ENCODE results near the gene FASTK. TPM values are rescaled to one million over a fixed set of nuclear protein-coding genes. Genes with fewer than 3 reads are reported as not detected.

Gene FASTK
- total and polyA plus RNA-seq, 7 donors = 87.1 to 194 (median 126) TPM

GRCh38 chr7:151119902-151120301 is 39.3 kb upstream of the FASTK start:
- intact Hi-C loops (cut with DNase I) = loop anchor here (5.0 kb wide), 3 partner anchors 122 to 182 kb away; no protein-coding TSS in a partner anchor
- Histone ChIP-seq H3K27me3 (ENCODE audit: insufficient read depth in 3 of 3, low read length in 2 of 3) (no peaks in the 10 kb centered on the region), H3K27ac (no peak overlapping the region), H3K36me3 (ENCODE audit: insufficient read depth in 1 of 2, low read depth in 1 of 2) (peaks cover 0 to 62% of the 10 kb centered on the region in 2 donors), H3K4me3 (no peak overlapping the region), H3K9me3 (no peaks in the 10 kb centered on the region), H3K4me1 (peaks cover 7% of the 10 kb centered on the region)
- 92 to 97% (median 93%) methylated on average over 24 to 27 of the region's 27 CpGs for WGBS, 3 donors
- ATAC-seq = no peak
- TF ChIP-seq CTCF (IDR thresholded peaks at IDR 0.05) = no peak
- DNase-seq = no peak

DNA sequence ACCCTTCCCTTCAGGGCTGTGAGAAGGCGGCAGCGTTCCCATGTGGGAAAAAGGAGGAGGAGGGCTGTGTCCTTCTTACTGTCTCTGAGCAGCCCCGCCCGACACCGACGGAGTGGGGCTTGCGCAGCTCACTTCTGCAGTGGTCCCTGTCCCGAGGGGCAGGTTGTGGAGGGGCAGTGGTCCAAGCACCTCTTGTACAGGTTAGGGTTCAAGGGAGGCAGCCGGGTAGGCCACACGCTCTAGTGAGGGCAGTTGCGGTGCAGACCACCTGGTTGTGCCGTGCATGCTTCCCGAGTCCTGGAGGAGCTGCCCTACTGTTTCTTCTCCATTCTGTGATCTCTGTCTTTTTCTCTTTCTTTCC is 38.4 kb upstream of the FASTK start:
- TF ChIP-seq CTCF (IDR thresholded peaks at IDR 0.05) = no peak
- peaks cover under 1% of the 10 kb centered on the region for H3K4me1 ChIP-seq
- H3K4me3 ChIP-seq = no peak overlapping the region
- H3K9me3 ChIP-seq = no peaks in the 10 kb centered on the region
- ATAC-seq (no peak), DNase-seq (no peak)
- WGBS, 3 donors = 92 to 96% (median 96%) methylated on average over 13 of the region's 13 CpGs
- H3K27me3 ChIP-seq (ENCODE audit: insufficient read depth in 3 of 3, low read length in 2 of 3) = no peaks in the 10 kb centered on the region
- no peak overlapping the region for H3K27ac ChIP-seq
- intact Hi-C loops (cut with DNase I) = no loop called here
- peaks cover 0 to 54% of the 10 kb centered on the region in 2 donors for H3K36me3 ChIP-seq (ENCODE audit: insufficient read depth in 1 of 2, low read depth in 1 of 2)

GRCh38 chr7:151118108-151119054 is 37.8 kb upstream of the FASTK start:
- 93 to 95% (median 93%) methylated on average over 34 to 38 of the region's 38 CpGs for WGBS, 3 donors
- no peak for DNase-seq
- intact Hi-C loops (cut with DNase I) = no loop called here

DNA sequence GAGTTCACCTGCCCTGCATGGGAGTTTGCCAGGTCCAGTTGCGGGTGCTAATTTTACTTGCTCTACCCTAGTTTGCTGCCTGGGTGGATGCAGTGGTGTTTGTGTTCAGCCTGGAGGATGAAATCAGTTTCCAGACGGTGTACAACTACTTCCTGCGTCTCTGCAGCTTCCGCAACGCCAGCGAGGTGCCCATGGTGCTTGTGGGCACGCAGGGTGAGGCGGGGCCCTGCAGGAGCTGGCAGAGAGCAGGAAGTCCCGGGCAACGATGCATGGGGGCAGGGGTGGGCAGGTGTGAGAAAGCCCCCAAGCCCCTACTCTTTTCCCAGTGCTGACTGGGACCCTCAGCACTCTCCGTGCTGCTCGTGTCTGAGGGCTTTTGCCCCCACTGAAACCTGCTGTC is 37.0 kb upstream of the FASTK start:
- intact Hi-C loops (cut with DNase I) = no loop called here
- TF ChIP-seq CTCF (IDR thresholded peaks at IDR 0.05) = no peak
- peaks cover 0 to 41% of the 10 kb centered on the region in 2 donors for H3K36me3 ChIP-seq (ENCODE audit: insufficient read depth in 1 of 2, low read depth in 1 of 2)
- H3K27ac ChIP-seq = no peak overlapping the region
- H3K4me1 ChIP-seq = no peaks in the 10 kb centered on the region
- no peaks in the 10 kb centered on the region for H3K27me3 ChIP-seq (ENCODE audit: insufficient read depth in 3 of 3, low read length in 2 of 3)
- ATAC-seq (no peak), DNase-seq (no peak)
- no peak overlapping the region for H3K4me3 ChIP-seq
- H3K9me3 ChIP-seq = no peaks in the 10 kb centered on the region
- 90 to 94% (median 90%) methylated on average over 12 of the region's 12 CpGs for WGBS, 3 donors

More at GRCh38 chr7:151118108-151119054, 37.8 kb upstream of the FASTK start:
- no peak for ATAC-seq
- Histone ChIP-seq H3K4me1 (no peaks in the 10 kb centered on the region), H3K27ac (no peak overlapping the region), H3K9me3 (no peaks in the 10 kb centered on the region), H3K4me3 (no peak overlapping the region), H3K27me3 (ENCODE audit: insufficient read depth in 3 of 3, low read length in 2 of 3) (no peaks in the 10 kb centered on the region), H3K36me3 (ENCODE audit: insufficient read depth in 1 of 2, low read depth in 1 of 2) (peaks cover 0 to 48% of the 10 kb centered on the region in 2 donors)
- TF ChIP-seq CTCF (IDR thresholded peaks at IDR 0.05) = no peak

All from psoas muscle (tissue), 8 donors.